Measurements from ENCODE around the gene COL3A1. TPM values are rescaled to one million over a fixed set of nuclear protein-coding genes. Genes with fewer than 3 reads are reported as not detected.

The COL3A1 gene
- total and polyA plus RNA-seq, 2 of the 8 experiments (the other 6 are each of a cell fraction or from before 2014, with no cell fraction given): 0.07 to 0.11 TPM

- no peak for TF ChIP-seq CHD7 (IDR thresholded peaks at IDR 0.05; ENCODE audit: insufficient replicate concordance, low read length)
- TF ChIP-seq, protein P1, sequence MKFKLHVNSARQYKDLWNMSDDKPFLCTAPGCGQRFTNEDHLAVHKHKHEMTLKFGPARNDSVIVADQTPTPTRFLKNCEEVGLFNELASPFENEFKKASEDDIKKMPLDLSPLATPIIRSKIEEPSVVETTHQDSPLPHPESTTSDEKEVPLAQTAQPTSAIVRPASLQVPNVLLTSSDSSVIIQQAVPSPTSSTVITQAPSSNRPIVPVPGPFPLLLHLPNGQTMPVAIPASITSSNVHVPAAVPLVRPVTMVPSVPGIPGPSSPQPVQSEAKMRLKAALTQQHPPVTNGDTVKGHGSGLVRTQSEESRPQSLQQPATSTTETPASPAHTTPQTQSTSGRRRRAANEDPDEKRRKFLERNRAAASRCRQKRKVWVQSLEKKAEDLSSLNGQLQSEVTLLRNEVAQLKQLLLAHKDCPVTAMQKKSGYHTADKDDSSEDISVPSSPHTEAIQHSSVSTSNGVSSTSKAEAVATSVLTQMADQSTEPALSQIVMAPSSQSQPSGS (IDR thresholded peaks at IDR 0.05; ENCODE audit: low read length): no peak
Measured at GRCh38 chr2:189047171-189047888, 73.2 kb downstream of the COL3A1 start (continued).

Data from H1 (cell line).